Kidney glomerular epithelial cell (primary cell): ENCODE measurements around the gene ANKRD10.
A peak's percentile ranks its signal among the peaks of the same experiment; 100 is the strongest.

Experiments
- DNase-seq: peaks from one replicate; lab custom pipeline; 2025; lab: John Stamatoyannopoulos, UW

Gene ANKRD10

GRCh38 chr13:110914331-110915056, 375 bp downstream of the ANKRD10 start:
- DNase-seq, result peak; percentile 27

DNA sequence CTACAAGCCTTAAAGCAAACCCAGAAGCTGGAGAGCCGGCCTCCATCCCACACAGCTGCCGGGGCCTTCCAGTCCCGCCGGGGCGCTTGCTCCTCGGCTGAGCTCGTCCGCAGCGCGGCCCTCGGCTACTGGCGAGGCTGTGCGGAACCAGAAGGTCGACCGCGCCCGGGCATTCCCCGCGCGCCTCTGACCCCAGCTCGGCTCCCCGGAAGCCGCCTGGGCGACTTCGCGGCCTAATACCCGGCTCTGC, 863 bp downstream of the ANKRD10 start:
- DNase-seq, result no peak

DNA sequence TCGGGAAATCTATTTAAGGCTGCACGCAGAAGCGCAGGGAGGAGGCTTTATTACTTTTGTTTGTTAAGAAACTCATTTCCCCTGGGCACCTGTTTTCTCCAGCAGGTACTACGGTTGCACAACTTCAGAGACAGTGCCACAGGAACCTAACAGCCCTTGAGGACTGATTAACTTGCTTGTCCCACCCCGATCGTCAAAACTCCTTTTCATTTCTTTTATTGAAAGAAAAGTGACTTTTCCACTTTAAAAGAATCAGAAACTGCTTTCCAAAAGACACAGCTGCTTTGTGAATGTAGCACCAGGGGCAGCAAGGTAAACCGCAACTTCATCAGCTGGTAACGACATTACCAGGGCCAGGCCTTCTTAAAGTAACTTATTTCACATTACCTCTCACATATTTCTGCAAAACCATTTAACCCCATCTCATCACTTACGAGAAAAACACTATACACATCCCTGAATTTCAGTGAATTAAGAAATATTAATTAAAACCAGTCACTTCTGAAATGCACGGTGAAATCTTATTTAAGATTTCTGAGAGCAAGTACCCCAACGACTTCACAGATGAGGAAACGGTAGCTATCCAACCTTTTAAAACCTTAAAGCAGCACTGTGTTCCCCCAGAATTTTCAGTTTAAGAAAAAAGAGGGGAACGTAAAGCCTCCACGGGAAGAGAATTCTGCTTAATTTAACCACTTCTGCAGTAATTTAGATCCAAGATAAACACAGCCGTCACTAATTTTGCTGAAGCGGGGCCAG, 1.4 kb downstream of the ANKRD10 start:
- DNase-seq, result peak; percentile 24

- peak; percentile 26 for DNase-seq
Observed at GRCh38 chr13:110912651-110913051, 2.2 kb downstream of the ANKRD10 start.

DNA sequence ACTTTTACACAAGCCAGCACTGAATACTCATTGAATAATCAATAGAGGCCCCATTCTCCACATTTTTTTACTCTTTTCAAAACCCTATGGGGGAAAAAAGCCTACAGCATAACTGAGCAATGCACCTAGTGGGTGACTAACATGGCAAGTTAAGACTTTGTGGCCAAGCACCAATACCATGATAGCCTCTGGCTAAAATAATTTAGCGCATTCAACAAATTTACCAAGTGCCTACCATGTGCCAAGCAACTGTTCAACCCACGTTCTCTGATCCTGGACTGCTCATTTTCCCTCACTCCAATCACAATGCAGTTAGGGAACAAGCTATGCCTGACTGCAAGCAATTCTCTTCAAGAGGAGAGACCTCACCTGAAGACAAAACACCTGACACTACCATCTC, 3.0 kb downstream of the ANKRD10 start:
- no peak for DNase-seq

- no peak for DNase-seq
Observed at GRCh38 chr13:110910013-110910890, 4.6 kb downstream of the ANKRD10 start.

GRCh38 chr13:110907951-110908898, 6.6 kb downstream of the ANKRD10 start:
- peak; percentile 17 for DNase-seq

DNA sequence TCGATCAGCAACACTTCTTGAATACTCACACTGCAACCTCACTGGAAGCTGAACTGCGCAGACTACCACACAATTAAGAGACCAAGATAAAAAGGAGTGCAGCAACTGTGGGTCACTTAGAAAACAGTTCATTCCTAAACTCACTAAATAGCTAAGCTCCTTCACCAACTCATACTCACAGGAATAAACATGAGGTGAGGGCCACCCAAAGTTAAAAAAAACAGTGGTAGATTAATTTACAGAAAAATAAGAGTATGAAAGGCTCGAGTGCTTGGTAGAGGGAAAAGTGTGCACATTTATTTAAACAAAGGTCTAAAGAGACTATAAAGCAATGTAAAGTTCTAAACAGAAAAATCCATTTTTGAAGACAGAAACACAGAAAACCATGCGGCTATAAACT, 7.6 kb downstream of the ANKRD10 start:
- no peak for DNase-seq

DNA sequence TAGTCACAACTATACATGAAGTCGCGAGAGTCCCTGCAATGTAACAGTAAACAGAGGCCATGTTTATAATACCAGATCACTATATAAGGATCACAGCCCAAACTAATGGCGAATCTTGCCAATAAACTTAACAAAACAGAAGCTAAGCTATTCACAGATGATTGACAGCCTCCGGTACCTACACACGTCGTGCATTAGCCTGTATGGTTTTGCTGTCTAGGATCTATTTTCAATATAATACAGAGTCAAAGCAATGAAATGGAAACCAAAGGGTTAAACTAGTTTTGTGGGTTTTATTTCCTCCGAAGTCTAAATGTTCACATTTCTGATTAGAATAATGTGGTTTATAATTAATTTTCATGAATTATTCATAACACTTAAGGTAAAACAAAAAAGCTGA, 10.1 kb downstream of the ANKRD10 start:
- DNase-seq, result no peak

DNA sequence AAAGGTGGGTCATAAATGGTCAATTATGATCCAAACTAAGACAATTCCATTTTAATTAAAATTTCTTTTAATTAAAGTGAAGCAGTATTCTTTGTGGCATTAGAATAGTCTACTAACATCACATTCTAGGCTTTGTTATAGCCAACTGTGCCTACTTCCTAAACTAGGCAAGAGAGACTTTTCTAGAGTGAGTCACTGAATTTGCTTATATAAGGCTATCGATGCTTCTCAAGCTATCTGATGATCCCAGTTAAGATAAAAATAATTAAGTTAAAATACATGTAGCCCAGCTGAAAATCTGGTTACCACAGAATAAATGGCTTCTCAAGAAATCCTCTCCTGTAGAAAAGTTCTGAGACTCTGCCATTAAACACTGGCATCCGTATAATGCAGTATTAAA, 12.5 kb downstream of the ANKRD10 start:
- DNase-seq, result no peak

DNA sequence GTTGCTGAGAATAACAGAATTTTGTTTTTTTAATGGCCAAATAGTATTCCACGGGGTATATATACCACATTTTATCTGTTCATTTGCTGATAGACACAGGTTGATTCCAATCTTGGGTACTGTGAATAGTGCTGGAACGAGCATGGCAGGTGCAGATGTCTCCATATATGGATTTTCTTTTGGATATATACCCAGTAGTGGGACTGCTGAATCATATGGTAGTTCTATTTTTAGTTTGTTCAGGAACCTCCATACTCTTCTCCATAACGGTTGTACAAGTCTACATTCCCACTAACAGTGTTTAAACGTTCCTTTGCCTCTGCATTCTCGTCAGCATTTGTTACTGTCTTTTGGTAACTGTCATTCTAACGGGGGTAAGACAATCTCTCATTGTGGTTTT, 17.3 kb downstream of the ANKRD10 start:
- DNase-seq, result no peak

- DNase-seq, result no peak
Observed at GRCh38 chr13:110897014-110897413, 17.9 kb downstream of the ANKRD10 start.

DNA sequence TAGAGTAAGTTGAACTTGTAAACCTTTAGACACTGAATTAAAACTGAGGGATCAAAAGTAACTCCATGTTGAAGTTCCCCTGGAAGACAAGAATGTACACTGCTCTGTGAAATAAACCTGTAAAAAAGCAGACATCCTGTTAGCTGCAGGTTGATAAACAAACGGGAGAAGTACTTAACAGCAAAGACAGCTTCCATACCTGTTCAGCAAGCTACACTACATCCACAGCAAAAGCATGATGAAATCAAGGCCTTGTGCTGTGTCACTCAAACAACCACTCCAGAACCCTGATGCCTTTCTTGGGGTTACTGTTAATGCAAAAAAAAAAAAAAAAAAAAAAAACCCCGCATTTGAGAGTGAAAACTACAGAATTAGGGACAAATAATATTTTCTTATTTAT, 20.8 kb downstream of the ANKRD10 start:
- no peak for DNase-seq

DNA sequence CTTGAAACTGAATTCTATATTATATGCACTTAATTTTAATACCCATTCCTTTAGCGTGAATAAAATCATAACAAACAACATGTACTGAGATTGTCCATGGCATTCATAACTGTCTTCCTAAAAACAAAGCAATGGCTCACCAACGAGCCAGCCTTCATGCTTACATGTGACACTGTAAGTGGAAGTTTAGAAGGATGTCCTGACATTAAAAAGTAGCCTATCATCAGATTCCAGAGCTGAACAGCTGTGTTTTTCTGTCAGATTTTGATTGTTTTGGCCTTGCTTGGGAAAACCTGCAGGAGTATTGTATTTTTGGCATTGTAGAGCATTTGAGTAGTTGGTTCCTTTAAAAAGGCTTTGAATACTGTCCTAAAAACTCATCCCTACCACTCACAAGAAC, 21.3 kb downstream of the ANKRD10 start:
- no peak for DNase-seq

DNA sequence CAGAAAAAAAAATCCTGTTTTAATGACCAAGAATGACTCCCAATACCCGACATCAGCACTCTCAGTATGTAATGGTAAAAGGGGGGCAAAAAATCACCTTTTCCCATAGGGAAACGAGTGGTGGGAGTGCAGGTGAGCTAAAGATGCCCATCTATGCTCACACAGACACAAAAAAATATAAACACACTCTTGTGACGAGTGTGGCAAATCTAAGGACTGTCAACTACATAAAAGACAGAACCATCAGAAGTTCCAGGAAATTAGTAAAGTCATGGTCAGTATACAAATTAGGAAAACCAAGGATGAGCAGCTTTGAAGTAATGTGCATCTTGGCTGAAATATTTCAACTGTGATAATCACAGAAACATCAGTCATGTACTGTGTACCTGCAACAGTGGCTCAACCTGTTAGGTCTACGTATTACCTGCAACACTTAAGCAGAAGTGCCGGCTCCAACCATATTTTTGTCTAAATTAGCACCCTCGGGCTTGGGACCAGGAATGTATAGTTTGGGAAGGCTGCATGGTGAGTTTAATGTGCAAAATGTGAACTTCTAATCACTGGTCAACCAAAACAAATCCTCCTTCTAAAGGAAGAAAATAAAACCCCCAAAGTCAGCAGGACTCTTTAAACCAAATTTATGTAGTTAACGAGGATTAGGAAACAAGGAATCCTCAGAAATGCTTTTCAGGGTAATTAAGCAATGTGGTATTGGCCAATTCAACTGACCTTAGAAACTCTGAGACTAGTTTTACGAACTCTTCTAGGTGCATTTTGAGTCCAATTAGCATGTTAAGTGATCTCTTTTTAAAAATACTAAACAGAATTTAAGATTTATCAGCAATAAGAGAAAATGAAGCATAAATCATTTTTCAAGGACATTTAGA, 24.3 kb downstream of the ANKRD10 start:
- no peak for DNase-seq

DNA sequence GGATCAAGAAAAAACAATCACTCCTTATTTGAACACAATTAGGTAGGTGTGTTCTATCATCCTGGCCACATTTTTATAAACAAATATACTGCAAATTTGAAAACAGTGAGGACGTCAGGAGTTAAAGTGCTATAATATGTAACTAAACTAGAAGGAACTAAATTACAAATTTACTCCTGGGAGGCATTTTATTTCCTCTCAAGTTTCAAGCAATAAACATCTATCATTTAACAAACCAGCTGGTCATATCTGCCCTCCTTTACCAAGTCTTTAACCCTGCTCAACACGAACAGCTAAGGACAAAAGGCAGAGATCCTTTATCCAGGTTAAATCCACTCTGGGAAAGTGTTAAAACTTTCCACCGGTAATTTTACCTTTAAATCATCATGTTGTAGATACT, 26.5 kb downstream of the ANKRD10 start:
- DNase-seq, result no peak

DNA sequence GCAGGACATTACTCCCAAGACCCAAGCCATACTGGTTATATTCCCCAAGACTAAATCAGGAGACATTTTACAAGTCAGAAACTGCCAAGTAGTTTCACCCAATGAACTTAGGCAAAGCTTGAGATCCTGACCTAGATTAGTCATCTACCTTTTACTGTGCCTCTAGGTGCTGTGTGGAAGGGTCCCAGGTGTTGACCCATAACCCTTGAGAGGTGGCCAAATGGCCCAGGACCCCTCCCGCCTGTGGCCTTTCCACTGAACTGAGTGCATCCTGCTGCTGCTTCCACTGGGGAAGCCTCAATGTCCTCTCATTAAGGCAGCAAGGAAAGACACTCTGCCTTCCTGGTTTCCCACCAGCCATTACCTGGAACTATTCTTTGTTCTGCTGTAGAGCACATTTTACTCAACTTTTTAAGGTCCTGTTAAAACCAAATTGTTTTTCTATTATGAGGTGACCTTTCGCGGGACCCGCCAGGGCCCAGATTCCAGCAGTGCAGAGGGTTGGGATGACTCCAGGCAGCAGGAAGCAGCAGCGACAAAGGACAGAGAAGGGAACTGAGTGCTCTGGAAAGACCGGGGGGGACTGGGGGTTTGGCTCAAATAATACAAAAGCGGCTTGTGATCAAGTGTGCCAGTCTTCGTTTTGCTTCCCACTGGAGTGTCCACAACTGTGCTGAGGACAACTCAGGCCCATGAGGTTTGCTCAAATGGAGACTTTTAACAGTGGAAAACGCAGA, 27.1 kb downstream of the ANKRD10 start:
- no peak for DNase-seq

GRCh38 chr13:110886870-110887596, 27.8 kb downstream of the ANKRD10 start:
- DNase-seq, result no peak
